IMR-90 (cell line): ENCODE data around the gene RAPGEF3. TPM values are rescaled to one million over a fixed set of nuclear protein-coding genes. Genes with fewer than 3 reads are reported as not detected.

Experiments used
- ATAC-seq: fragments of 200-7000 bp; cut with Tn5 transposase; 2 replicates; pipeline ENCODE4 v1.9.1; 2020; ENCODE audit warnings: low read depth, mild to moderate bottlenecking, moderate library complexity
- Bru-seq: library from RNA; stranded (reverse); fragments of 400-500 nt; gene quantifications from one replicate; lab custom pipeline; 2021; lab: Mats Ljungman, UMichigan
- BruChase-seq, 2 experiments: library from RNA; stranded (reverse); fragments of 400-500 nt; gene quantifications; one replicate each; lab custom pipeline; 2021; lab: Mats Ljungman, UMichigan
- BruUV-seq: library from RNA; stranded (reverse); fragments of 400-500 nt; replicated peaks from 2 replicates; lab custom pipeline; 2021; lab: Mats Ljungman, UMichigan
- CTCF ChIA-PET: fragments of 300-600 bp; formaldehyde crosslinking; extraction: SDS; loops from one replicate; lab custom pipeline; 2021; ENCODE audit warnings: antibody characterized with exemption; lab: Yijun Ruan, JAX
- POLR2A ChIA-PET: fragments of 300-600 bp; sonication (Branson Sonifier 250); formaldehyde crosslinking; loops from one replicate; lab custom pipeline; 2022; ENCODE audit warnings: antibody characterized with exemption; ENCODE audit not compliant: unreplicated experiment; lab: Charles Lee
- DNase-seq: peaks from one replicate; pipeline ENCODE4 v3.0.0; 2013
- H2AFZ ChIP-seq: replicated peaks from 2 replicates; pipeline ENCODE3; 2013; ENCODE audit warnings: low read length, mild to moderate bottlenecking; ENCODE audit not compliant: poor library complexity
- H2AK5ac ChIP-seq: 2 replicates; pipeline ENCODE4 v1.6.1; 2013; ENCODE audit warnings: low read depth, low read length, inconsistent platforms
- H2AK9ac ChIP-seq: replicated peaks from 2 replicates; pipeline ENCODE3; 2013; ENCODE audit warnings: mild to moderate bottlenecking, low read depth, low read length, moderate library complexity; ENCODE audit not compliant: poor library complexity
- H2BK120ac ChIP-seq: 2 replicates; pipeline ENCODE4 v1.6.1; 2013; ENCODE audit warnings: low read depth, low read length, inconsistent platforms
- H2BK15ac ChIP-seq: 3 replicates; pipeline ENCODE4 v1.6.1; 2013; ENCODE audit warnings: low read depth, low read length, inconsistent platforms
- H2BK20ac ChIP-seq: 2 replicates; pipeline ENCODE4 v1.6.1; 2013; ENCODE audit warnings: low read depth, mild to moderate bottlenecking, inconsistent platforms, low read length, moderate library complexity
- H2BK5ac ChIP-seq: 2 replicates; pipeline ENCODE4 v1.6.1; 2013; ENCODE audit warnings: mild to moderate bottlenecking, low read depth, low read length, inconsistent platforms; ENCODE audit not compliant: poor library complexity, severe bottlenecking
- H3K14ac ChIP-seq: replicated peaks from 2 replicates; pipeline ENCODE4 v1.6.1; 2013; ENCODE audit warnings: low read depth, low read length, inconsistent platforms
- H3K18ac ChIP-seq: 2 replicates; pipeline ENCODE4 v1.6.1; 2013; ENCODE audit warnings: low read depth, low read length, control low read depth
- H3K23ac ChIP-seq: 2 replicates; pipeline ENCODE4 v1.6.1; 2013; ENCODE audit warnings: low read depth, low read length, inconsistent platforms
- H3K27ac ChIP-seq: 2 replicates; pipeline ENCODE4 v1.5.1; 2013; ENCODE audit warnings: mild to moderate bottlenecking, control low read depth, low read length; ENCODE audit not compliant: insufficient read depth
- H3K27me3 ChIP-seq: 2 replicates; pipeline ENCODE4 v1.6.1; 2013; ENCODE audit warnings: low read length; ENCODE audit not compliant: control insufficient read depth, insufficient read depth
- H3K36me3 ChIP-seq: 2 replicates; pipeline ENCODE4 v1.6.1; 2013; ENCODE audit warnings: low read length, mixed read lengths; ENCODE audit not compliant: control insufficient read depth, insufficient read depth
- H3K4ac ChIP-seq: 2 replicates; pipeline ENCODE4 v1.6.1; 2013; ENCODE audit warnings: low read depth, low read length, inconsistent platforms
- H3K4me1 ChIP-seq: 2 replicates; pipeline ENCODE4 v1.6.1; 2013; ENCODE audit warnings: low read length, mixed read lengths; ENCODE audit not compliant: control insufficient read depth, insufficient read depth
- H3K4me2 ChIP-seq: 2 replicates; pipeline ENCODE4 v1.6.1; 2013; ENCODE audit warnings: low read depth, mild to moderate bottlenecking, control low read depth, low read length, moderate library complexity
- H3K4me3 ChIP-seq: 2 replicates; pipeline ENCODE4 v1.5.1; 2013; ENCODE audit warnings: low read depth, mild to moderate bottlenecking, control low read depth, low read length, moderate library complexity; ENCODE audit not compliant: insufficient read depth
- H3K56ac ChIP-seq: 2 replicates; pipeline ENCODE4 v1.6.1; 2013; ENCODE audit warnings: low read length, inconsistent platforms; ENCODE audit not compliant: insufficient read depth; ENCODE audit errors: extremely low read depth
- H3K79me1 ChIP-seq, 2 experiments: 2 replicates each; pipeline ENCODE4 v1.6.1; 2013; ENCODE audit warnings: low read length in 2 of 2, inconsistent platforms in 1 of 2, low read depth in 1 of 2
- H3K9ac ChIP-seq: 2 replicates; pipeline ENCODE4 v1.6.1; 2013; ENCODE audit warnings: low read depth, low read length, control low read depth
- H3K9me1 ChIP-seq: 2 replicates; pipeline ENCODE4 v1.6.1; 2013; ENCODE audit warnings: low read length, inconsistent platforms; ENCODE audit not compliant: insufficient read depth
- H3K9me3 ChIP-seq: 2 replicates; pipeline ENCODE4 v1.6.1; 2013; ENCODE audit warnings: low read length; ENCODE audit not compliant: control insufficient read depth, insufficient read depth
- H4K20me1 ChIP-seq: 2 replicates; pipeline ENCODE4 v1.6.1; 2013; ENCODE audit warnings: low read length, inconsistent platforms; ENCODE audit not compliant: insufficient read depth
- H4K5ac ChIP-seq: 2 replicates; pipeline ENCODE4 v1.6.1; 2013; ENCODE audit warnings: mild to moderate bottlenecking, low read depth, low read length, control low read depth
- H4K8ac ChIP-seq, 2 experiments: 2 replicates each; pipeline ENCODE4 v1.6.1; 2013; ENCODE audit warnings: low read depth in 2 of 2, low read length in 2 of 2, control low read depth in 1 of 2, inconsistent platforms in 1 of 2
- H4K91ac ChIP-seq: 2 replicates; pipeline ENCODE4 v1.6.1; 2013; ENCODE audit warnings: low read depth, low read length, inconsistent platforms; ENCODE audit not compliant: insufficient read depth
- BHLHE40 ChIP-seq: fragments of 150-350 bp; IDR thresholded peaks from 2 replicates; pipeline ENCODE4 v1.6.1; 2016; ENCODE audit warnings: mild to moderate bottlenecking, low read depth, low read length
- CEBPB ChIP-seq: IDR thresholded peaks from 2 replicates; pipeline ENCODE4 v1.6.1; 2012; ENCODE audit warnings: low read depth, low read length, improper control_type of control experiment
- CTCF ChIP-seq: conservative IDR thresholded peaks from 2 replicates; pipeline ENCODE4 v1.5.1; 2012; ENCODE audit warnings: mild to moderate bottlenecking, low read depth, low read length, improper control_type of control experiment
- FOS ChIP-seq: fragments of 150-350 bp; IDR thresholded peaks from 2 replicates; pipeline ENCODE4 v1.6.1; 2016; ENCODE audit warnings: low read depth, low read length
- MAZ ChIP-seq: IDR thresholded peaks from 2 replicates; pipeline ENCODE4 v1.6.1; 2012; ENCODE audit warnings: low read depth, mild to moderate bottlenecking, low read length, improper control_type of control experiment, moderate library complexity, borderline replicate concordance
- MXI1 ChIP-seq: IDR thresholded peaks from 2 replicates; pipeline ENCODE4 v1.6.1; 2012; ENCODE audit warnings: low read depth, mild to moderate bottlenecking, low read length, moderate library complexity, borderline replicate concordance
- NFE2L2 ChIP-seq: fragments of 150-350 bp; IDR thresholded peaks from 2 replicates; pipeline ENCODE4 v1.6.1; 2016; ENCODE audit warnings: low read depth, mild to moderate bottlenecking, low read length
- POLR2A ChIP-seq: IDR thresholded peaks from 2 replicates; pipeline ENCODE4 v1.6.1; 2012; ENCODE audit warnings: mild to moderate bottlenecking, low read depth, low read length
- RAD21 ChIP-seq: IDR thresholded peaks from 2 replicates; pipeline ENCODE4 v1.6.1; 2012; ENCODE audit warnings: low read length, improper control_type of control experiment
- RCOR1 ChIP-seq: IDR thresholded peaks from 2 replicates; pipeline ENCODE4 v1.6.1; 2012; ENCODE audit warnings: mild to moderate bottlenecking, low read length, improper control_type of control experiment; ENCODE audit not compliant: insufficient replicate concordance
- RFX5 ChIP-seq: IDR thresholded peaks from 2 replicates; pipeline ENCODE4 v1.8.0; 2012; ENCODE audit warnings: low read depth, mild to moderate bottlenecking, low read length, moderate library complexity
- SMC3 ChIP-seq: fragments of 150-350 bp; IDR thresholded peaks from 2 replicates; pipeline ENCODE4 v1.6.1; 2016; ENCODE audit warnings: low read depth, mild to moderate bottlenecking, antibody characterized with exemption, low read length, moderate library complexity
- WGBS, 2 experiments: methylation state at CpG; one replicate each; pipeline versions ENCODE4 v1.1.5 to v1.1.7; 2013; ENCODE audit warnings: missing lambda C conversion rate in 2 of 2; ENCODE audit not compliant: insufficient read length in 1 of 2; ENCODE audit errors: extremely low coverage in 2 of 2; 5-methylcytosine and 5-hydroxymethylcytosine counted together
- dilution Hi-C: fragments of 300-500 bp; cut with HindIII; formaldehyde crosslinking; loops from one replicate; pipeline ENCODE4 v1.14.3; 2018; ENCODE audit warnings: low sequenced_read_pairs; ENCODE audit not compliant: unreplicated experiment
- in situ Hi-C: fragments of 300-500 bp; cut with MboI; formaldehyde crosslinking; loops from 3 replicates; pipeline ENCODE4 v1.14.3; 2019; ENCODE audit warnings: low sequenced_read_pairs, inconsistent platforms, mixed read lengths
- intact Hi-C: fragments of 100-400 bp; cut with micrococcal nuclease; formaldehyde crosslinking; loops from 2 replicates; pipeline ENCODE4 v1.10.0; 2022
- long read RNA-seq: library from polyadenylated mRNA; unstranded; transcript quantifications from one replicate; pipeline ENCODE4 v2.0.0, GENCODE V29; 2021; ENCODE audit not compliant: unreplicated experiment
- polyA plus RNA-seq, 3 experiments: library from polyadenylated mRNA; depleted of rRNA; stranded (reverse); fragments of >200 nt; gene quantifications; 2 replicates each; pipeline ENCODE4 v1.2.3, GENCODE V29; 2012; ENCODE audit warnings: low replicate concordance in 1 of 3
- total RNA-seq: library from RNA; depleted of rRNA; stranded (reverse); fragments of >200 nt; gene quantifications from 2 replicates; pipeline ENCODE4 v1.2.3, GENCODE V29; 2012; rRNA removed
- TF ChIP-seq, protein P1 (sequence below): fragments of 150-350 bp; IDR thresholded peaks from 2 replicates; pipeline ENCODE4 v1.6.1; 2017; ENCODE audit warnings: mild to moderate bottlenecking, antibody characterized with exemption, low read length, low read depth

The RAPGEF3 gene
- total RNA-seq (0.83 and 1.3 TPM in 2 replicates), polyA plus RNA-seq (2012; rRNA removed) (2.0 and 2.9 TPM in 2 replicates), Bru-seq, nascent RNA (percentile 20 among the genes with signal in this experiment), BruChase-seq, experiment 1, labeled RNA remaining after a 6-hour chase (percentile 19 among the genes with signal in this experiment), BruChase-seq, experiment 2, labeled RNA remaining after a 2-hour chase (percentile 25 among the genes with signal in this experiment)
- polyA plus RNA-seq (2012; cell fraction: cytosol; rRNA removed): 1.7 TPM in 2 replicates
- 11.2 and 11.8 TPM in 2 replicates for polyA plus RNA-seq (2012; cell fraction: nucleus; rRNA removed; ENCODE audit: low replicate concordance)
- long read RNA-seq: 0 reads

DNA sequence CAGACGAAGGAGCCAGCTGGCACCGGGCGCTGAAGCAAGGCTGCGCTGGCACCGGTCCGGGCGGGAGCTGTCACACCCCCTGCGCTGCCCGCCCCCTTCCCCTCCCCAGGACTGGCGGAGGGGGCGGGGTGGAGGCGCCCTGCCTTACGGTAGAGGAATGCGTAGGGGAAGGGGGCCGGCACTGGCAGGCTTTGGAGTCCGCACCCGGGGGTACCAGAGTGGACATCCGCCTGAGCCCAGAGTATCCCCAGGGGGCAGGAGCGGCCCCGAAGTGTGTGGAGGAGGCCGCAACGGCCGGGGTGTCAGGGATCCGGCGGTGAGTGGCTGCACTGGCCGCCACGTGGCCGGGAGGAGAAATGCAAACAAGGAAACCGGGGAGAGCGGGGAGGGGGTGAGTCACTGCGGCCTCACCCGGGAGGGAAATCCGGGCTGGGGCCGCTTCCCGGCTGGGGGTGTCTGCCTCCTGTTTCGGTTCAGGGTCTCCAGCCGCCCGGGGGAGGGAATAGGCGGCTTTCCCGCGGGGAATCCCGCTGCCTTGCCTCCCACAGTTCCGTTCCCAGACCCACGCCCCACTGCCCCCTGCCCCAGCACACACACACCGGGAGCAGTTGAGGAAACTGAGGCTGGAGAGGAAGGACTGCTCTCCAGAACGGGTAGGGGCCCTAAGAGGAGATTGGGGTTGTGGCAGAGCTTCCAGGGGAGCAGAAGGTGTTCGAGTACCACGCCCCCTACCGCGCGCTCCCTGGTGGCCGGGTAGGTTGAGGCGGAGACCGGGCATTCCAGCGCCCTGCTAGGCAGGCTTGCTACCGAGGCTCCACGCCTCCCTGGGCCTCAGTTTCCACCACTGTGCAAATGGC lies at the start of gene RAPGEF3:
Gene RAPGEF3 (minus strand): TSS at position 47 of the 857 bp plus-strand sequence. CDS start 324 bp downstream, outside the sequence.
- no TSS peak for BruUV-seq
- TF ChIP-seq CTCF (peak; percentile 50), BHLHE40 (no peak), CEBPB (no peak), RFX5 (no peak), RAD21 (peak; percentile 39), MAZ (peak; percentile 62; the same call in 1 of the 2 replicates), SMC3 (peak; percentile 27), MXI1 (peak; percentile 93), POLR2A (peak; percentile 35; the same call in 1 of the 2 replicates), NFE2L2 (no peak), RCOR1 (no peak), FOS (peak; percentile 73)
- TF ChIP-seq, protein P1, sequence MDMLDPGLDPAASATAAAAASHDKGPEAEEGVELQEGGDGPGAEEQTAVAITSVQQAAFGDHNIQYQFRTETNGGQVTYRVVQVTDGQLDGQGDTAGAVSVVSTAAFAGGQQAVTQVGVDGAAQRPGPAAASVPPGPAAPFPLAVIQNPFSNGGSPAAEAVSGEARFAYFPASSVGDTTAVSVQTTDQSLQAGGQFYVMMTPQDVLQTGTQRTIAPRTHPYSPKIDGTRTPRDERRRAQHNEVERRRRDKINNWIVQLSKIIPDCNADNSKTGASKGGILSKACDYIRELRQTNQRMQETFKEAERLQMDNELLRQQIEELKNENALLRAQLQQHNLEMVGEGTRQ: peak; percentile 92

More for the DNA sequence above, at the start of gene RAPGEF3:
- Histone ChIP-seq H4K5ac (peak within 1 kb of the TSS; percentile 59), H3K27me3 (no peaks in the 10 kb centered on the region), H3K23ac (peak within 1 kb of the TSS; percentile 85; the same call in 1 of the 2 replicates), H3K4me2 (peak within 1 kb of the TSS; percentile 82), H3K36me3 (no peaks in the 10 kb centered on the region), H3K9me3 (no peaks in the 10 kb centered on the region), H3K79me1 (no peaks in the 10 kb centered on the region), H3K18ac (peak within 1 kb of the TSS; percentile 42; the same call in 1 of the 2 replicates), H4K8ac (peak within 1 kb of the TSS; percentile 76 to 82), H2AFZ (peak within 1 kb of the TSS; percentile 94), H3K9ac (peak within 1 kb of the TSS; percentile 52), H3K9me1 (peaks cover 4% of the 10 kb centered on the region; the same call in 1 of the 2 replicates), H2BK120ac (peak within 1 kb of the TSS; percentile 91), H2BK5ac (peak within 1 kb of the TSS; percentile 63), H2BK15ac (peak within 1 kb of the TSS; percentile 53; the same call in 1 of the 3 replicates), H3K4ac (peak within 1 kb of the TSS; percentile 97), H3K4me1 (peaks cover 12% of the 10 kb centered on the region), H2AK9ac (peak within 1 kb of the TSS; percentile 83), H4K91ac (peak within 1 kb of the TSS; percentile 86), H3K27ac (peak within 1 kb of the TSS; percentile 43), H2AK5ac (peak within 1 kb of the TSS; percentile 80), H3K14ac (peak within 1 kb of the TSS; percentile 83), H4K20me1 (no peaks in the 10 kb centered on the region), H2BK20ac (peak within 1 kb of the TSS; percentile 33; the same call in 1 of the 2 replicates), H3K56ac (0 out of 2 replicates have a peak within 1 kb of the TSS, but pooled peaks have one; percentile 10), H3K4me3 (peak within 1 kb of the TSS; percentile 65)
- intact Hi-C loops: loop anchor here (1.0 to 2.0 kb wide), 2 partner anchors 22 to 42 kb away; no protein-coding TSS in a partner anchor
- in situ Hi-C loops: no loop called here
- CTCF ChIA-PET: interaction anchor here (0.5 to 2.7 kb wide), 8 partner anchors 9 to 79 kb away, joined by 3 to 11 read pairs (median 4); no protein-coding TSS in a partner anchor
- DNase-seq (peak; percentile 75), ATAC-seq (peak; percentile 96)
- POLR2A ChIA-PET: no interaction called here
- dilution Hi-C loops: no loop called here
- WGBS, 2 experiments: 0% methylated on average over 8 of the region's 57 CpGs; no CpG with 5 or more reads in 1 of the 2 experiments
